Ishikawa (cell line): Measurements from ENCODE around the gene GNB3.

ENCODE experiments used
- CEBPB ChIP-seq: IDR thresholded peaks from 2 replicates; pipeline ENCODE4 v1.6.1; 2012
- CREB1 ChIP-seq: IDR thresholded peaks from 2 replicates; pipeline ENCODE4 v1.6.1; 2012; ENCODE audit warnings: low read depth
- EGR1 ChIP-seq: IDR thresholded peaks from 2 replicates; pipeline ENCODE4 v1.6.1; 2012
- EP300 ChIP-seq: IDR thresholded peaks from 2 replicates; pipeline ENCODE4 v1.6.1; 2012; ENCODE audit warnings: borderline replicate concordance
- FOXM1 ChIP-seq: IDR thresholded peaks from 2 replicates; pipeline ENCODE4 v1.6.1; 2012; ENCODE audit warnings: low read depth, borderline replicate concordance
- MAX ChIP-seq: IDR thresholded peaks from 2 replicates; pipeline ENCODE4 v1.6.1; 2012
- NFIC ChIP-seq: IDR thresholded peaks from 2 replicates; pipeline ENCODE4 v1.6.1; 2012
- RAD21 ChIP-seq: IDR thresholded peaks from 2 replicates; pipeline ENCODE4 v1.6.1; 2012; ENCODE audit warnings: low read depth
- TAF1 ChIP-seq: IDR thresholded peaks from 2 replicates; pipeline ENCODE4 v1.6.1; 2012; ENCODE audit warnings: low read depth, mild to moderate bottlenecking
- TCF12 ChIP-seq: IDR thresholded peaks from 2 replicates; pipeline ENCODE4 v1.6.1; 2012; ENCODE audit warnings: low read depth
- TEAD4 ChIP-seq: IDR thresholded peaks from 2 replicates; pipeline ENCODE4 v1.6.1; 2012
- USF1 ChIP-seq: IDR thresholded peaks from 2 replicates; pipeline ENCODE4 v1.6.1; 2012
- ZBTB7A ChIP-seq: IDR thresholded peaks from 2 replicates; pipeline ENCODE4 v1.6.1; 2012; ENCODE audit warnings: low read depth
- TF ChIP-seq, protein P1 (sequence below): IDR thresholded peaks from 2 replicates; pipeline ENCODE4 v1.6.1; 2012; ENCODE audit warnings: low read depth, mild to moderate bottlenecking

DNA sequence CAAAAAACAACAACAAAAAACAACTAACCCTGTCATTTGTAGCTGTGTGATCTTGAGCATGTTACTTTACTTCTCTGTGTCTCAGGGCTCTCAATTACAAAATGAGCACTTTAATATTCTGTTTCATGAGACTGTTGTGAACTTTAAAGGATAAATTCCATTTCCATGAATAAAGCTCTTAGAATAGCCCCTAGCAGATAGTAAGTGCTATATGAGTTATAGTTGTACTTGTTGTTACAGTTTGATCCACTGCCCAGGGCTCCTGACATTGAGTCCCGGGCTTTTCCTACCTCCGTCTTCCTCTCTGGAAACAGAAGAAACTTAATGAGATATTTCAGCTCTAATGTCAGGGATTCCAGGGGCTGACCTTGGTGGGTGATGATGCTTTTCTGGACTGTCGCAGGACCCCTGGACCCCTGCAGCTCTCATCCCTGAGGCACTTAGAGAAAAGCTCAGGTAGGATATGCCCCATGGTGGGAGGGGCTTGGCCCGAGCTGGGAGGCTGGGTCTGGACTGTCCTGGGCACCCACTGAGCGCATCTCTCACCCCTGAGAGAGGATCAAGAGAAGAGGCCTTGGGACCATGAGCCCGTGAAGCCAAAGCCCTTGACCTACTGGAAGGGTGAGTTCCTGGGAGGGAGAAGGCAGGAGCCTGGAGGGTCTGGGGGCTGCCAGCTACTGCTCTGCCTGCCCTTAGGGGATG is 7.4 kb upstream of the GNB3 start:
- TF ChIP-seq TEAD4 (no peak), NFIC (no peak), FOXM1 (no peak), USF1 (no peak), ZBTB7A (no peak), RAD21 (no peak), EP300 (no peak), EGR1 (no peak), TCF12 (no peak), CEBPB (no peak), TAF1 (no peak), CREB1 (no peak), MAX (no peak)
- TF ChIP-seq, protein P1, sequence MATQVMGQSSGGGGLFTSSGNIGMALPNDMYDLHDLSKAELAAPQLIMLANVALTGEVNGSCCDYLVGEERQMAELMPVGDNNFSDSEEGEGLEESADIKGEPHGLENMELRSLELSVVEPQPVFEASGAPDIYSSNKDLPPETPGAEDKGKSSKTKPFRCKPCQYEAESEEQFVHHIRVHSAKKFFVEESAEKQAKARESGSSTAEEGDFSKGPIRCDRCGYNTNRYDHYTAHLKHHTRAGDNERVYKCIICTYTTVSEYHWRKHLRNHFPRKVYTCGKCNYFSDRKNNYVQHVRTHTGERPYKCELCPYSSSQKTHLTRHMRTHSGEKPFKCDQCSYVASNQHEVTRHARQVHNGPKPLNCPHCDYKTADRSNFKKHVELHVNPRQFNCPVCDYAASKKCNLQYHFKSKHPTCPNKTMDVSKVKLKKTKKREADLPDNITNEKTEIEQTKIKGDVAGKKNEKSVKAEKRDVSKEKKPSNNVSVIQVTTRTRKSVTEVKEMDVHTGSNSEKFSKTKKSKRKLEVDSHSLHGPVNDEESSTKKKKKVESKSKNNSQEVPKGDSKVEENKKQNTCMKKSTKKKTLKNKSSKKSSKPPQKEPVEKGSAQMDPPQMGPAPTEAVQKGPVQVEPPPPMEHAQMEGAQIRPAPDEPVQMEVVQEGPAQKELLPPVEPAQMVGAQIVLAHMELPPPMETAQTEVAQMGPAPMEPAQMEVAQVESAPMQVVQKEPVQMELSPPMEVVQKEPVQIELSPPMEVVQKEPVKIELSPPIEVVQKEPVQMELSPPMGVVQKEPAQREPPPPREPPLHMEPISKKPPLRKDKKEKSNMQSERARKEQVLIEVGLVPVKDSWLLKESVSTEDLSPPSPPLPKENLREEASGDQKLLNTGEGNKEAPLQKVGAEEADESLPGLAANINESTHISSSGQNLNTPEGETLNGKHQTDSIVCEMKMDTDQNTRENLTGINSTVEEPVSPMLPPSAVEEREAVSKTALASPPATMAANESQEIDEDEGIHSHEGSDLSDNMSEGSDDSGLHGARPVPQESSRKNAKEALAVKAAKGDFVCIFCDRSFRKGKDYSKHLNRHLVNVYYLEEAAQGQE, result no peak
